Endodermal cell (in vitro differentiated cells): Measurements from ENCODE around the gene PSMG3. TPM values are rescaled to one million over a fixed set of nuclear protein-coding genes. Genes with fewer than 3 reads are reported as not detected.

ENCODE experiments used
- DNase-seq: peaks from one replicate; pipeline ENCODE4 v3.0.0-alpha.2; 2017
- H3K27ac ChIP-seq: 2 replicates; pipeline ENCODE4 v1.5.1; 2013; ENCODE audit warnings: mild to moderate bottlenecking, low read depth, low read length, moderate library complexity
- H3K27me3 ChIP-seq: 2 replicates; pipeline ENCODE4 v1.6.1; 2013; ENCODE audit warnings: mild to moderate bottlenecking, low read length, moderate library complexity; ENCODE audit not compliant: insufficient read depth, control insufficient read depth, poor library complexity, severe bottlenecking
- H3K36me3 ChIP-seq: 2 replicates; pipeline ENCODE4 v1.7.0; 2013; ENCODE audit warnings: mild to moderate bottlenecking, low read length, moderate library complexity; ENCODE audit not compliant: control insufficient read depth, insufficient read depth
- H3K4me1 ChIP-seq: one replicate; pipeline ENCODE4 v1.7.0; 2013; ENCODE audit warnings: low read length; ENCODE audit not compliant: control insufficient read depth, insufficient read depth
- H3K4me3 ChIP-seq: 2 replicates; pipeline ENCODE4 v1.5.1; 2013; ENCODE audit warnings: mild to moderate bottlenecking, low read length, moderate library complexity
- H3K9ac ChIP-seq: 2 replicates; pipeline ENCODE4 v1.6.1; 2013; ENCODE audit warnings: mild to moderate bottlenecking, low read length, moderate library complexity; ENCODE audit not compliant: poor library complexity, severe bottlenecking; ENCODE audit errors: extremely low read depth
- H3K9me3 ChIP-seq: 2 replicates; pipeline ENCODE4 v1.6.1; 2013; ENCODE audit warnings: mild to moderate bottlenecking, low read length, moderate library complexity; ENCODE audit not compliant: control insufficient read depth
- H3K27ac Mint-ChIP-seq: 2 replicates; pipeline ENCODE4 v1.8.0; 2020; ENCODE audit warnings: mixed read lengths
- H3K27me3 Mint-ChIP-seq: 2 replicates; pipeline ENCODE4 v1.8.0; 2021; ENCODE audit warnings: mild to moderate bottlenecking, mixed read lengths; ENCODE audit not compliant: insufficient read depth
- H3K36me3 Mint-ChIP-seq: 2 replicates; pipeline ENCODE4 v1.8.0; 2020; ENCODE audit warnings: low read depth, mixed read lengths
- H3K4me1 Mint-ChIP-seq: 2 replicates; pipeline ENCODE4 v1.8.0; 2020; ENCODE audit warnings: mixed read lengths
- H3K4me3 Mint-ChIP-seq: 2 replicates; pipeline ENCODE4 v1.8.0; 2020; ENCODE audit warnings: mild to moderate bottlenecking, moderate library complexity, mixed read lengths
- H3K9me3 Mint-ChIP-seq: 2 replicates; pipeline ENCODE4 v1.8.0; 2020; ENCODE audit warnings: mild to moderate bottlenecking, mixed read lengths
- WGBS, 2 experiments: methylation state at CpG; one replicate each; pipeline versions ENCODE4 v1.1.5 to v1.1.7; 2013; ENCODE audit warnings: missing lambda C conversion rate in 2 of 2, mixed read lengths in 1 of 2; ENCODE audit not compliant: insufficient coverage in 1 of 2, insufficient read length in 1 of 2; 5-methylcytosine and 5-hydroxymethylcytosine counted together
- total RNA-seq, 2 donors: library from RNA; stranded (reverse); fragmentation: NEBNext Ultra II Directional in 1 of 2; extraction: Animal tissue kit (Norgen Biotek cat#: 25700) in 1 of 2; gene quantifications; 2 replicates in 1 of 2; 3 replicates in 1 of 2; pipeline ENCODE4 v1.2.1, GENCODE V29; 2021
- TF ChIP-seq, protein P1 (sequence below): fragments of 200-600 bp; sonication (generic); conservative IDR thresholded peaks from 2 replicates; pipeline ENCODE4 v1.5.0; 2021; ENCODE audit warnings: antibody characterized with exemption, mild to moderate bottlenecking

PSMG3 gene
- total RNA-seq, 2 donors from 2014 or later = 30.1 to 44.3 TPM

DNA sequence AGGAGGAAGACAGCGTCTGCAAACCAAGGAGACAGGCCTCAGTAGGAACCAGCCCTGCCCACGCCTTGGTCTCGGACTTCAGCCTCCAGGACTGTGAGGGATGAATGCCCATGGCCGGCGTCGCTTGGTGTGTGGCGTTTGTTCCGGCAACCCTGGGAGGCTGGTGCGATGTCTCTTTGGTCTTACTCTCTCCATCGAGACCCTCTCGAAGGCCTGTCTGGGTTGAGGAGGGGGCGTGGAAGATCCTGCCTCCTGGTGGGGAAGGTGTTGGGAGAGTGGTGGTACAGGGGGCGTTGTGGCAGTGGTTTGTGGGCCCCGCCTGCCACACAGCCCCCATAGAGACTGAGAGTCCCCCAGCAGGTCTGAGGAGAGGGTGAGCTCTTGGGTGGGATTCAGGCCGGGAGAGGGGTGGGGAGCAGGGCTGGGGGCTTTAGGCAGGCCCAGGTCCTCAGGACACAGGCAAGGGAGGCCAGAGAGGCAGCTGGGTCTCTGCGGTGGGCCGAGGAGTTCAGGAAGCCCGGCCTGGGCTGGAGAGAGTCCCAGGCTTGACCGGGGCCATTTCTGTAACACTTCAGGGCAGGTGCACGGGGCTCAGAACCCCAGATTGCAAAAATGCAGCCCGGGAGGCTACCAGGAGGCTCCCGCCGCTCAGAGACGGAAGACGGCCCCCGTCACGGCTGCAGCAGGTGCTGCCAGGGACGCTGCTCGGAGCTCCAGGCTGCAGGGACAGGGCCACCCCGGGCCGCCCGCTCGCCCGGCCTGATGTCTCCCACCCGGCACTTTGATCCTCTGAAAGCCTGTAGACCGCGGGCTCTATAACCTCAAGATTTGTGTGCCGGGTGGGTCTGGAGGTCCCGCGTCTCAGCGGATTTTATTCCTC lies 33.8 kb upstream of the PSMG3 start:
- Mint-ChIP-seq H3K27me3 (no peaks in the 10 kb centered on the region), H3K9me3 (peaks cover 1% of the 10 kb centered on the region), H3K36me3 (no peaks in the 10 kb centered on the region), H3K27ac (no peak overlapping the region), H3K4me3 (no peak overlapping the region), H3K4me1 (no peaks in the 10 kb centered on the region)
- WGBS, 2 experiments = 91 to 92% methylated on average over 22 to 41 of the region's 41 CpGs
- H3K9ac ChIP-seq = no peak overlapping the region
- H3K9me3 ChIP-seq = no peaks in the 10 kb centered on the region
- H3K27me3 ChIP-seq = no peaks in the 10 kb centered on the region
- peak; percentile 43 for DNase-seq
- H3K27ac ChIP-seq = no peak overlapping the region
- no peak overlapping the region for H3K4me3 ChIP-seq
- no peaks in the 10 kb centered on the region for H3K36me3 ChIP-seq
- H3K4me1 ChIP-seq = no peaks in the 10 kb centered on the region
- TF ChIP-seq, protein P1, sequence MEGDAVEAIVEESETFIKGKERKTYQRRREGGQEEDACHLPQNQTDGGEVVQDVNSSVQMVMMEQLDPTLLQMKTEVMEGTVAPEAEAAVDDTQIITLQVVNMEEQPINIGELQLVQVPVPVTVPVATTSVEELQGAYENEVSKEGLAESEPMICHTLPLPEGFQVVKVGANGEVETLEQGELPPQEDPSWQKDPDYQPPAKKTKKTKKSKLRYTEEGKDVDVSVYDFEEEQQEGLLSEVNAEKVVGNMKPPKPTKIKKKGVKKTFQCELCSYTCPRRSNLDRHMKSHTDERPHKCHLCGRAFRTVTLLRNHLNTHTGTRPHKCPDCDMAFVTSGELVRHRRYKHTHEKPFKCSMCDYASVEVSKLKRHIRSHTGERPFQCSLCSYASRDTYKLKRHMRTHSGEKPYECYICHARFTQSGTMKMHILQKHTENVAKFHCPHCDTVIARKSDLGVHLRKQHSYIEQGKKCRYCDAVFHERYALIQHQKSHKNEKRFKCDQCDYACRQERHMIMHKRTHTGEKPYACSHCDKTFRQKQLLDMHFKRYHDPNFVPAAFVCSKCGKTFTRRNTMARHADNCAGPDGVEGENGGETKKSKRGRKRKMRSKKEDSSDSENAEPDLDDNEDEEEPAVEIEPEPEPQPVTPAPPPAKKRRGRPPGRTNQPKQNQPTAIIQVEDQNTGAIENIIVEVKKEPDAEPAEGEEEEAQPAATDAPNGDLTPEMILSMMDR = no peak

DNA sequence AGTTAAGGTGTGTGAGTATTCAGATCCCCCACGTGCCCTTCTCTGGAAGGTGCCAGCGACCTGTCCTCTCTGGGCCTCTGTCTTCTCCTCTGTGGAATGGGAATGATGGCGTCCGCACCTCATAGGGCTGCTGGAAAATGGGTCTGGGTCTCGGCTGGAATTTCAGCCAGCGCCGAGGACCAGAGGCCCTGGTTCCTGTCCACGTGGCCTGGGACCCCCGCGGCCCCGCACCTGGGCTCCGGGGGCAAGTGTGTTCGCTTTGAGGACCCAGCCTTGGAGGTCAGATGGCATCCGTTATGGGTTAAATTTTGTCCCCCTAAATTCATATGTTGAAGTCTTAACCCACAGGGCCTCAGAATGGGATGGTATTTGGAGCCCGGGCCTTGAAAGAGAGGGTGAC lies 32.6 kb upstream of the PSMG3 start:
- Mint-ChIP-seq H3K4me1 (no peaks in the 10 kb centered on the region), H3K4me3 (no peak overlapping the region), H3K27me3 (no peaks in the 10 kb centered on the region), H3K27ac (no peak overlapping the region), H3K36me3 (no peaks in the 10 kb centered on the region), H3K9me3 (peaks cover 4% of the 10 kb centered on the region)
- Histone ChIP-seq H3K4me3 (no peak overlapping the region), H3K27ac (no peak overlapping the region), H3K9me3 (no peaks in the 10 kb centered on the region), H3K27me3 (no peaks in the 10 kb centered on the region), H3K9ac (no peak overlapping the region), H3K4me1 (no peaks in the 10 kb centered on the region), H3K36me3 (no peaks in the 10 kb centered on the region)
- no peak for DNase-seq
- TF ChIP-seq, protein P1 = no peak
- 91 to 94% methylated on average over 13 to 15 of the region's 15 CpGs for WGBS, 2 experiments

DNA sequence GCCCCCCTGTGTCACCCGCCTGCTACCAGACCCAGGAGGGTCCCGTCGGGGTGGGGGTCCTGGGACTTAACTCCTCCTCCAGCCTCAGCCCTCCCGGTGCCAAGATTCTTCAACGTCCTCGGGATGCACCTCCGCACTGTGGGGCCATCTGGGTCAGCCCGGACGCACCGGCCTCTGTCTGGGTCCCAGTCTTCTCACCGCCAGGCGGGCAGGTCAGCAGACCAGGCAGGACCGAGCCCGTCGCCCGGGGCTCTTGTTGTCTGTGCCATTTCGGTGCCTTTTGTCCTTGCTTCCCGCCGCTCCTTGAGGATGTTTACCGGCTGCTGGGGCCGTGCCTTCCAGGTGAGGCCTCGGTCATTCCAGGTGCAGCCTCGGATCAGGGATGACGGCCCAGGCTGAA lies 32.1 kb upstream of the PSMG3 start:
- Histone ChIP-seq H3K9me3 (no peaks in the 10 kb centered on the region), H3K9ac (no peak overlapping the region), H3K4me1 (no peaks in the 10 kb centered on the region), H3K36me3 (no peaks in the 10 kb centered on the region), H3K4me3 (no peak overlapping the region), H3K27ac (no peak overlapping the region), H3K27me3 (no peaks in the 10 kb centered on the region)
- H3K27ac Mint-ChIP-seq = no peak overlapping the region
- DNase-seq = peak; percentile 39
- peaks cover 4% of the 10 kb centered on the region for H3K9me3 Mint-ChIP-seq
- WGBS, 2 experiments = 90 to 91% methylated on average over 17 to 24 of the region's 24 CpGs
- no peaks in the 10 kb centered on the region for H3K27me3 Mint-ChIP-seq
- H3K4me3 Mint-ChIP-seq = no peak overlapping the region
- TF ChIP-seq, protein P1 = no peak
- H3K4me1 Mint-ChIP-seq = no peaks in the 10 kb centered on the region
- no peaks in the 10 kb centered on the region for H3K36me3 Mint-ChIP-seq
